WTC11 (cell line): ENCODE measurements around the gene MEGF11. TPM values are rescaled to one million over a fixed set of nuclear protein-coding genes. Genes with fewer than 3 reads are reported as not detected.

Source experiments
- ATAC-seq: fragments of 200-7000 bp; cut with Tn5 transposase; 2 replicates; pipeline ENCODE4 v1.10.0; 2021; ENCODE audit warnings: mild to moderate bottlenecking, moderate library complexity
- CTCF ChIA-PET: fragments of 300-600 bp; sonication (Branson Sonifier 250); formaldehyde crosslinking; loops from one replicate; lab custom pipeline; 2021; ENCODE audit warnings: antibody characterized with exemption; lab: Charles Lee
- POLR2A ChIA-PET: fragments of 350-600 bp; sonication (Branson Sonifier 250); formaldehyde crosslinking; loops from one replicate; lab custom pipeline; 2021; ENCODE audit warnings: antibody characterized with exemption; lab: Charles Lee
- DNase-seq: peaks from one replicate; pipeline ENCODE4 v3.0.0; 2021; ENCODE audit warnings: low spot score
- H3K27ac Mint-ChIP-seq: 2 replicates; pipeline ENCODE4 v1.8.0; 2021; ENCODE audit warnings: mixed read lengths
- H3K27me3 Mint-ChIP-seq: 2 replicates; pipeline ENCODE4 v1.8.0; 2021; ENCODE audit warnings: low read depth, mild to moderate bottlenecking, moderate library complexity, mixed read lengths
- H3K36me3 Mint-ChIP-seq: 2 replicates; pipeline ENCODE4 v1.8.0; 2021; ENCODE audit warnings: mixed read lengths
- H3K4me1 Mint-ChIP-seq: 2 replicates; pipeline ENCODE4 v1.8.0; 2022; ENCODE audit warnings: mixed read lengths
- H3K4me3 Mint-ChIP-seq: 2 replicates; pipeline ENCODE4 v1.8.0; 2021; ENCODE audit warnings: mild to moderate bottlenecking, moderate library complexity, mixed read lengths
- H3K9me3 Mint-ChIP-seq: 2 replicates; pipeline ENCODE4 v1.8.0; 2021; ENCODE audit warnings: mixed read lengths
- AFF4 ChIP-seq: sonication (generic); formaldehyde crosslinking; IDR thresholded peaks from 2 replicates; pipeline ENCODE4 v1.8.1; 2023; ENCODE audit warnings: mild to moderate bottlenecking, missing genetic modification reagents, borderline replicate concordance
- AR ChIP-seq: fragments of 250-450 bp; sonication (Bioruptor Pico); IDR thresholded peaks from 2 replicates; pipeline ENCODE4 v1.9.0; 2021; ENCODE audit warnings: mild to moderate bottlenecking
- E2F1 ChIP-seq: sonication (generic); formaldehyde crosslinking; IDR thresholded peaks from 2 replicates; pipeline ENCODE4 v1.8.0; 2022; ENCODE audit warnings: mild to moderate bottlenecking, missing genetic modification reagents
- EMX1 ChIP-seq: fragments of 250-450 bp; sonication (Bioruptor Pico); IDR thresholded peaks from 2 replicates; pipeline ENCODE4 v1.8.0; 2021; ENCODE audit warnings: mild to moderate bottlenecking
- ERG ChIP-seq: fragments of 250-450 bp; sonication (Bioruptor Pico); IDR thresholded peaks from 2 replicates; pipeline ENCODE4 v1.8.0; 2021; ENCODE audit warnings: mild to moderate bottlenecking
- FOXJ3 ChIP-seq: sonication (generic); formaldehyde crosslinking; IDR thresholded peaks from 2 replicates; pipeline ENCODE4 v1.9.0; 2021; ENCODE audit warnings: missing genetic modification reagents, mild to moderate bottlenecking, borderline replicate concordance
- GABPB1 ChIP-seq: sonication (generic); formaldehyde crosslinking; IDR thresholded peaks from 2 replicates; pipeline ENCODE4 v1.8.1; 2023; ENCODE audit warnings: mild to moderate bottlenecking, missing genetic modification reagents
- GRHL2 ChIP-seq: fragments of 250-450 bp; sonication (Bioruptor Pico); IDR thresholded peaks from 2 replicates; pipeline ENCODE4 v1.8.0; 2022; ENCODE audit warnings: mild to moderate bottlenecking, moderate library complexity; ENCODE audit not compliant: insufficient replicate concordance, severe bottlenecking
- HMGA2 ChIP-seq: fragments of 250-450 bp; sonication (Bioruptor Pico); IDR thresholded peaks from 2 replicates; pipeline ENCODE4 v1.4.0; 2021; ENCODE audit warnings: mild to moderate bottlenecking, moderate library complexity
- MLX ChIP-seq: sonication (generic); formaldehyde crosslinking; IDR thresholded peaks from 2 replicates; pipeline ENCODE4 v1.8.1; 2023; ENCODE audit warnings: mild to moderate bottlenecking, missing genetic modification reagents, moderate library complexity
- MXD4 ChIP-seq: fragments of 250-450 bp; sonication (Bioruptor Pico); IDR thresholded peaks from 2 replicates; pipeline ENCODE4 v1.8.0; 2021; ENCODE audit warnings: mild to moderate bottlenecking, moderate library complexity, borderline replicate concordance
- MYBL2 ChIP-seq: sonication (generic); formaldehyde crosslinking; IDR thresholded peaks from 2 replicates; pipeline ENCODE4 v1.8.1; 2023; ENCODE audit warnings: mild to moderate bottlenecking, moderate library complexity, missing genetic modification reagents
- NFYB ChIP-seq: sonication (generic); formaldehyde crosslinking; conservative IDR thresholded peaks from 2 replicates; pipeline ENCODE4 v1.8.0; 2022; ENCODE audit warnings: low read depth, missing genetic modification reagents
- PRRX2 ChIP-seq: fragments of 250-450 bp; sonication (Bioruptor Pico); IDR thresholded peaks from 2 replicates; pipeline ENCODE4 v1.8.0; 2021; ENCODE audit warnings: mild to moderate bottlenecking
- RELA ChIP-seq: sonication (generic); formaldehyde crosslinking; IDR thresholded peaks from 2 replicates; pipeline ENCODE4 v1.8.1; 2022; ENCODE audit warnings: missing genetic modification reagents, mild to moderate bottlenecking, borderline replicate concordance
- SMAD4 ChIP-seq: sonication (generic); formaldehyde crosslinking; IDR thresholded peaks from 2 replicates; pipeline ENCODE4 v1.8.0; 2022; ENCODE audit warnings: mild to moderate bottlenecking, missing genetic modification reagents
- SOX15 ChIP-seq: fragments of 250-450 bp; sonication (Bioruptor Pico); IDR thresholded peaks from 2 replicates; pipeline ENCODE4 v1.9.0; 2021; ENCODE audit warnings: mild to moderate bottlenecking
- TP53 ChIP-seq: sonication (generic); formaldehyde crosslinking; IDR thresholded peaks from 2 replicates; pipeline ENCODE4 v1.8.1; 2023; ENCODE audit warnings: mild to moderate bottlenecking, missing genetic modification reagents
- USF2 ChIP-seq: sonication (generic); formaldehyde crosslinking; IDR thresholded peaks from 2 replicates; pipeline ENCODE4 v1.8.1; 2023; ENCODE audit warnings: mild to moderate bottlenecking, missing genetic modification reagents, moderate library complexity
- ZNF121 ChIP-seq: sonication (generic); formaldehyde crosslinking; IDR thresholded peaks from 2 replicates; pipeline ENCODE4 v1.8.0; 2023; ENCODE audit warnings: missing genetic modification reagents
- ZNF219 ChIP-seq: sonication (generic); formaldehyde crosslinking; IDR thresholded peaks from 2 replicates; pipeline ENCODE4 v1.8.0; 2023; ENCODE audit warnings: missing genetic modification reagents, mild to moderate bottlenecking, borderline replicate concordance
- ZNF281 ChIP-seq: sonication (generic); formaldehyde crosslinking; IDR thresholded peaks from 2 replicates; pipeline ENCODE4 v1.8.0; 2023; ENCODE audit warnings: mild to moderate bottlenecking, missing genetic modification reagents
- ZNF317 ChIP-seq: sonication (generic); formaldehyde crosslinking; IDR thresholded peaks from 2 replicates; pipeline ENCODE4 v1.8.1; 2023; ENCODE audit warnings: low read depth, mild to moderate bottlenecking, moderate library complexity, missing genetic modification reagents, borderline replicate concordance
- ZNF423 ChIP-seq: fragments of 250-450 bp; sonication (Bioruptor Pico); IDR thresholded peaks from 2 replicates; pipeline ENCODE4 v2.1.2; 2022; ENCODE audit warnings: mild to moderate bottlenecking, moderate library complexity
- total RNA-seq: library from RNA; stranded (reverse); gene quantifications from 3 replicates; pipeline ENCODE4 v1.2.3, GENCODE V29; 2021

Gene MEGF11
- total RNA-seq, 1 experiment from 2014 or later: 3.3 TPM

- TF ChIP-seq AR (CRISPR knock-in tag) (no peak), EMX1 (CRISPR knock-in tag) (no peak), E2F1 (CRISPR knock-in tag) (no peak), GRHL2 (no peak), HMGA2 (CRISPR knock-in tag) (no peak), MLX (CRISPR knock-in tag) (no peak), MYBL2 (CRISPR knock-in tag) (no peak), ERG (CRISPR knock-in tag) (no peak), TP53 (CRISPR knock-in tag) (no peak), RELA (CRISPR knock-in tag) (no peak), MXD4 (CRISPR knock-in tag) (no peak)
These were observed 350.1 kb downstream of the MEGF11 start (continued) for GRCh38 chr15:65903296-65904073.

GRCh38 chr15:65902373-65902772, 351.2 kb downstream of the MEGF11 start:
- DNase-seq (no peak), ATAC-seq (peak; percentile 87)
- CTCF ChIA-PET: interaction anchor here (0.6 to 1.8 kb wide), 5 partner anchors 14 to 249 kb away, joined by 3 to 12 read pairs (median 4); no protein-coding TSS in a partner anchor
- Mint-ChIP-seq H3K27me3 (no peaks in the 10 kb centered on the region), H3K36me3 (peaks cover 33% of the 10 kb centered on the region), H3K4me3 (no peak overlapping the region), H3K27ac (peak overlapping the region; percentile 32), H3K9me3 (no peaks in the 10 kb centered on the region), H3K4me1 (peaks cover 24% of the 10 kb centered on the region)
- POLR2A ChIA-PET: no interaction called here
- no peak for TF ChIP-seq NFYB (CRISPR knock-in tag)
- no peak for TF ChIP-seq SOX15 (CRISPR knock-in tag)
- TF ChIP-seq ZNF121 (CRISPR knock-in tag): no peak
- no peak for TF ChIP-seq USF2
- no peak for TF ChIP-seq FOXJ3 (CRISPR knock-in tag)
- no peak for TF ChIP-seq AFF4 (CRISPR knock-in tag)
- no peak for TF ChIP-seq ZNF219 (CRISPR knock-in tag)
- TF ChIP-seq ZNF281: no peak
- TF ChIP-seq GABPB1 (CRISPR knock-in tag): no peak
- TF ChIP-seq ZNF423 (CRISPR knock-in tag): no peak
- no peak for TF ChIP-seq ZNF317 (CRISPR knock-in tag)
- no peak for TF ChIP-seq SMAD4 (CRISPR knock-in tag)
- TF ChIP-seq PRRX2 (CRISPR knock-in tag): no peak
